Body of pancreas (tissue), 4 donors: ENCODE data around the gene ITGA2.

ENCODE experiments used
- CTCF ChIP-seq, 7 experiments: fragments of 450-650 bp in 4 of 7; fragments of 200-600 bp in 3 of 7; sonication (generic) in 3 of 7; IDR thresholded peaks; one replicate each; pipeline ENCODE4 v1.5.1; 2016 to 2019; ENCODE audit warnings: antibody characterized with exemption in 7 of 7
- POLR2A ChIP-seq, 3 donors: fragments of 450-650 bp; IDR thresholded peaks; one replicate each; pipeline ENCODE4 v1.6.1; 2016; ENCODE audit warnings: antibody characterized with exemption in 3 of 3, mild to moderate bottlenecking in 2 of 3

DNA sequence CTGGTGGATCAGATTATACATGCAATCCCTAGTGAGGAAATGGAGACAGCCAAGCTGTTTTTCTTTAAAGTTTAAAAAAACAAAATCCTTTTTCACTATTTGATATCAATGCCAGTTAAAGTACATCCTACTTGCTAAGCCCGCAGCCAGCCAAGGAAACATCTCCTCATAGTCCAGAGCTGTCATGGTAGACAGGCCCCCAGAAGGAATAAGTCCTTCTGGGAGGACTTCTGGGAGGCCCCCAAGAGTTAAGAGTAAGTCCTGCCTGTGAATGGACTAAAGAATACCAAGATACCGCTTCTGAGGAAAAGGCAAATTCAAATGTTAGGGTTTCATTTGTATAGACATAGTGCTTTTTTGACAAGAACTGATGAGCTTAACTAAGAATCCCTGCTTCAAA lies 82.1 kb downstream of the ITGA2 start:
- TF ChIP-seq CTCF (IDR thresholded peaks at IDR 0.05) (no peak), POLR2A (IDR thresholded peaks at IDR 0.05) (no peak)
